Activated CD8-positive, alpha-beta memory T cell treated with anti-CD3 and anti-CD28 coated beads for 48 hours (primary cell): ENCODE results near the gene TNS3.

Source experiments
- DNase-seq, 3 experiments: peaks; one replicate each; pipeline ENCODE4 v3.0.0-alpha.2; 2020; ENCODE audit warnings: low read depth in 2 of 3, low spot score in 2 of 3

TNS3 gene

GRCh38 chr7:47489624-47490023 is 92.3 kb downstream of the TNS3 start:
- no peak for DNase-seq

GRCh38 chr7:47488969-47489342 is 93.0 kb downstream of the TNS3 start:
- DNase-seq, result no peak

DNA sequence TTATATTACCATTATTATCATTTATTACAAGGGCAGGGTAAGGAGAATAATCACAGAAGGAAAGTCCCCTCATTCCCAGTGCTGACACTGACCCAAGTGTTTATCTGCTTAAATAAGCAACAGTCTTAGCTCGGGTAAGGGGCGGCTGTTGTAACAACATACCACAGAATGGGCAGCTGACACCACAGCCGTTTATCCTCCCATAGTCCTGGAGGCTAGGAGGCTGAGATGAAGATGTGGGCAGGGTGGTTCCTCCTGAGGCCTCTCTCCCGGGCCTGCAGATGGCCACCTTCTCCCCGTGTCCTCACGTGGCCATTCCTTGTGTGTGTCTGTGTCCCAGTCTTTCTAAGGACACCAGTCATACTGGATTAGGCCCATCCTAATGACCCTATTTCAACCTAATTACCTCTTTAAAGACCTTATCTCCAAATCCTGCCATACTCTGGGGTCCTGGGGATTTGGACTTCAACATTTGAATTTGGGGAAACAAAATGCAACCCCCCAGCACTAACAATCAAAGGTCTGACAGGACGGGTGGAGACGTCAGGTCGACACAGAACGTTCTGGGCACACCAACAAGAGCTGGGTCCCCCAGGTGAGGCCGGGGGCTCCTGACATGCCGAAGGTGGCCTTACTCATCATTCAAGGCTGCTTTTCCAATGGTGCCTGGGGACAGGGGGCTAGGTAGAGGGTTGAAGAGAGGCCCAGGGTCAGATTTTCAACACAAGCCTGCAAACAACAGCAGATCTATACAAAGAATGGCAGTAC is 93.5 kb downstream of the TNS3 start:
- no peak for DNase-seq

DNA sequence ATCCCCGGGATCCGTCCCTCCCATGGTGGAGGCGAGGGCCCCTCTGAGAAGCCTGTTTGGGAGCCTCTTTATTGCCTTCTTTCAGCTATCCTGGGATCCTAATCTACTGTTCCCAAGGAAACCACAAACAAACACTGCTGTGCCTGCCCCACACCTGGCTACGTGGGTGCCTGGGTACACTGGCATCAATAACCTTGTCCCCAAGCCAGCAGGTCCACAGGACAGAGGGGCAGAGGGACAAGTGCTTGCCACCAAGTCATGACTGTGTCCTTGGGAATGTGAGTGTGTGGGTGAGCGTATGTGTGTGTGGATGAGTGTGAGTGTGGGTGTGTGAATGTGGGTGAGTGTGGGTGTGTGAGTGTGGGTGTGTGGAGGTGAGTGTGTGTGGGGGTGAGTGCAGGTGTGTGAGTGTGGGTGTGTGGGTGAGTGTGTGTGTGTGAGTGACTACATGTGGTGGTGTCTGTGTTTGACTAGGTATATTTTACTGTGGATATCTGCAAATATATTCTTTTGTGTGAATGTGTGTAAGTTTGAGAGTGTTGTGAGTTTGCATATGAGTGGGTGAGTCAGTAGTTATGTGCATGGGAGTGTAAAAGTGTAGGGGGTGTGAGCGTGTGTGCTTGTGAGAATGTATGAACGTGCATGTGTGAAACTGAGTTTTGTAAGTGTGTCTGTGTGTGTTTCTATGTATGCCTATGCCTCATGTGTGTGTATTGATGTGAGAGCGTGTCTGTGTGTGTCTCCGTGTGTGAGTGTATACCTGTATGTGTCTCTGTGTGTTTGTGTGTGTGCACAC is 96.1 kb downstream of the TNS3 start:
- no peak for DNase-seq

DNA sequence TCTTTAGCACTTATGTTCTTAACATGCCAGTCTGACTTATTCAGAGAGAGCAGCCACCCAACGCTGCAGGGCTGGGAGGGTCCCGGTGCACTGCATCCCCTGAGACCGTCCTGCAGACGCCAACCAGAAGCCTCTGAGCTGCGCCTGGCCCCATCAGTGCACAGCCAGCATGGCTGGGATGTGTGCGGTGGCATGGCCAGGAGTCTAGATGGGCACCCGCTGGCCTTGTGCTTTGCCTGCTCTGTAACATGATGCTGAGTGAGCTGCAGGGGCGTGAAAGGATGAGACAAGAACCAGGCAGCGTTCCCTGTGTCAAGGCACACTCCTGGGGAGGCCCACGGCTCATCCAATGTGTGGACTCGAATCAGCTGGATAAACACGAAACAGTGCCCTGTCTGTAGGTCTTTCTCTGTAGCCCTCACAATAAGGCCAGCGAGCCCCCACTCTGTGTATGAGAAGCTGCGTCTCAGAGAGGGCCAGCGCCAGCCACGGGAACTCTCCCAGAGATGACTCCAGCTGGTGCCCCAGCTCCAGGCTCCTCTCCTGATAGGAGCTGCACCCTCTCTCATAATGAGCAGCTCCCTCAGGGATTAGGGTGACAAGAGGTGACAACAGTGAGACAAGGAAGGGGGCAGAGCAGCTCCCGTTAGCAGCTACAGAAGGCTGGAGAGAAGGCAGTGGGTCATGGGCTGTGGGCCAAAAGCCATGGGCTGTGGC is 96.8 kb downstream of the TNS3 start:
- no peak for DNase-seq

DNA sequence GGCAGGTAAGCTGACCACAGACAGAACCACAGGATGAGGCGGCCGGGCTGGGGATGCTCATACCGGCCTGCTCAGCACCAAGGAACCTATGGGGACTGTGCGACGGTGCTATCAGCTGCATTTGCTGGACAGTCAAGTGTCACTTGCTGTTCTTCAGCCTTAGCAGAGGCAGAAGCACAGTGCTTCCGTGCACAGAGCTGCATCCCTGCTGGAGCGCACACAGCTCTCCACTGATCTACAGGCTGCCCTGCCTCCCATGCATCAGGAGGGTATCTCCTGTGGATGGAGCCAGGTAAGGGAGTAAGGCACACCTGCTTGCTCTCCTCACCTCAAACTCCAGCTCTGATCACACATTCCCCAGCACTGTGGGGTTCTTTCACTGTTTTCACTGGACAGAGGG is 97.5 kb downstream of the TNS3 start:
- no peak for DNase-seq

DNA sequence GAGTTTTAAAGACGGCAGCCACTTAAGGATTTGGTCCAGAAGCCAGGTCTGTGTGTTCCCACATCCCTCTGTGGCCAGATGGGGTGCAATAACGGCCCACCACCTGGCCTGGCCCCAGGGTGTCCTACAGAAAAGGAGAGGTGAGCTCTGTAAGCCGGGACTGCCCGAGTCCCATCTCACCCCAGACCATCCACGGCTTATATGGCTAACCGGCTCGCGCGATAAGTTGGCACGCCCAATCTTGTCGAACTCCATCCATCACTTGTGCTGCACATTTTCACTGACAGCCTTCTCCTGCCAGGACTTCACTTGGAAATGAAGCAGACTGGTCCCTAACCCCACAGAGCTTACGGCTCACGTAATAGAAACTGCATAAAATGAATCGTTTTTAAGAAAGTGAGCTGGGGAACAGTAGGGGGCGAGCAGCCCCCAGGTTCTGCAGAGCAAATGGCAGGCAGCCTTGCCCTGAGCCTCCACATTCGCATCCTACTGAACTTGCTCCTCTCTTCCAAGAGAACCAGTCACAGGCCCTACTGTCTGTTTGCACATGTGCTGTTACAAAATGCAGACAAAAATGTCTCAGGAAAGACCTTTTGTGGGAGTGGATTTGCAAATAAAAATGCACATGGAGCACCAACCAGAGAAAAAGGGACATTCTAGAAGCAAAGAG is 98.2 kb downstream of the TNS3 start:
- DNase-seq, result no peak

DNA sequence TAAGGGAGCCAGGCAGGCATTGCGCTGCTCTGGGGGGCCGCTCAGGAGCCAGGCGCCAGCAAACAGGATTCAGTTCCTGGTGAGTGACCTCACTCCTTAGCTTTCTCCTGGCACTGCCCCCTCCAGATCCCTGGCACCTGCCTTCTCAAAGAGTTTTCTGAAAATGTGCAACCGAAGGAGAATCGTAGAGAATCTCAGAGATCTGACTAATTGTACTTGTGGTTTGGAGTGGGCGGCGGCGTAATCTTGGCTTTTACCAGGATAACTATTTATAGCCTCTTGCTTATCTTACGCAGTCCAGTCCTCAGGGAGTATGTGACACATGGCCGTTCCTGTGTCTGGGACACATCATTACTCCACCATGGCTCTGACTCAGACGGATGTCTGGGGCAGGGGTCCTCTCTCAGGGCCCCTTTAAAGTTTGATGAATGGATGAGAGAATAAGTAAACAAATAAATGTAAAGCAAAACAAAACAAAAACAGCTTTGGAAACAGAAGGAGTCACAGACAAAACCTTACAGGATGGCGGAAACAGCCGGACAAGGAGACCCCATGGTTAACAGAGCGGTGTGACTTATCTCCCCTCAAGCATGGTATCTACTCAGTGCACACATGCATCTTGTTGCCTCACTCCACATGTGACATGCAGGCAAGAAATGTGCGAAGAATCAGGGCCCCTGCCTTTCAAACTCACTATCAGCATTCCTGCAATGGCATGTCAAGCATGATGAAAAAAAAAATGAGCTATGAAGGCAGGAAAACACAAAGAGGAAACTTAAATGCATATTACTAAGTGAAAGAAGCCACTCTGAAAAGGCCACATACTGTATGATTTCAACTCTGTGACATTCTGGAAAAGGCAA is 99.7 kb downstream of the TNS3 start:
- DNase-seq, result no peak

DNA sequence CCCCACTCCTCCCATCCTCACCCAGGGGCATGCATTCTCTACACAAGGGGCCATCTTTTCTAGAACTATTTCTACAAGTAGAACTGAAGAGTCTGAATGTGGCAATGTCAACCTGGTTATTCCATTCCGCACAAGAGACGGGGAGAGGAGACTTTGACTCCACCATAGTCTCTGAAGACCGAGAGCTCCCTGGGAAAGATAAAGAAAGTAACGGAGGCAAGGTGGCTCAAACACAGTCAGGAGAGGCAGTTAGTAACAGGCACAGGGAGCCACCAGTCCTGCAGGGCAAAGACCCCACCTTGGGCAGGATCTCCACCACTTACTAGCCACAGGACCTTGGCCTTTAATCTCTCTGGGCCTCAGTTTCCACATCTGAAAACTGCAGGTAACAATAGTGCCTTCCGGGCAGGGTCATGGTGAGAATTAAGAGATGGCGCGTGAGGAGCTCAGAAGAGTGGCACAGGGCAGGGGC is 100.3 kb downstream of the TNS3 start:
- DNase-seq, result no peak

DNA sequence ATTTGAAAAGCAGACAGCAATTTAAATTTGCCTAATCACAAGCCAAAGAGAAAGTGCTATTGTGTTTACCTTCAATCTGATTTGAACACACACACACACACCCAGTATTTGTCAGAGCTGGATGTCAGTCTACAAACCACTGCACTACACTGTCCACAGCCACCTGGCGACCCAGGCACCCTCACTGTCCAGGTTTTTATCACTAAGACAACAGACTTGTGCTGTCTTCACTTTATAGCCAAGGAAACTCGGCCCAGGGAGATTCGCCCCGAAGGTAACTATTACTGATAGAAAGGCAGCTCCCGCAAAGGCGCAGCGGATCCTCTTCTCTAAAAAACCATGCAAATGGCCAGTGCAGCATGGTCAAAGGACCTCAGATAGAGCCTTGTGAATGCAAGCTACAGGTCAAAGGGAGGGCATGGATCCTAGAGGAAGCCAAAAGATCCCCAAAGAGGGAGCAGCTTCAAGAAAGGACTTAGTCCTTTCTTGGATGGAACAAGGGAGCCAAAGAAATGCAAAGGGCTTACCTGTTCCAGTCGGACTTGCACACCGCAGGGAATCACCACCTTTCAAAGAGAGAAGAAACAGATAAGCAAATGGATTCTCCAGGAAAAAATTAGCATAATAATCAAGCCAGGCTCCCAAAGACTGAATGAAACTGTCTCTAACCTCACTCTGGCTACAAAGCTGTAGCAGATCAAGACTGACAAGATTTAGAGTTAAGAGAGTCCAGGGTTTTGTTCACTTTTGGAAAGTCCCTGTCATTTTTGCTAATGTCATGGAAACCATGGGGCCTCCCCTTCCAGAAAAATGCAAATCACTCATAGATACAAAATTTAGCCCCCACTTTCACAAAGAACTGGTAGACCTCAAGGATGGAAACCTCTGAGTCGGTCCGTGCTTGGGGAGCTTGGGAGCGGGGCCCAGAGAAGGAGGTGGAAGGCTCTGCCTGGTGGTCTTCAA is 101.1 kb downstream of the TNS3 start:
- DNase-seq, result no peak

DNA sequence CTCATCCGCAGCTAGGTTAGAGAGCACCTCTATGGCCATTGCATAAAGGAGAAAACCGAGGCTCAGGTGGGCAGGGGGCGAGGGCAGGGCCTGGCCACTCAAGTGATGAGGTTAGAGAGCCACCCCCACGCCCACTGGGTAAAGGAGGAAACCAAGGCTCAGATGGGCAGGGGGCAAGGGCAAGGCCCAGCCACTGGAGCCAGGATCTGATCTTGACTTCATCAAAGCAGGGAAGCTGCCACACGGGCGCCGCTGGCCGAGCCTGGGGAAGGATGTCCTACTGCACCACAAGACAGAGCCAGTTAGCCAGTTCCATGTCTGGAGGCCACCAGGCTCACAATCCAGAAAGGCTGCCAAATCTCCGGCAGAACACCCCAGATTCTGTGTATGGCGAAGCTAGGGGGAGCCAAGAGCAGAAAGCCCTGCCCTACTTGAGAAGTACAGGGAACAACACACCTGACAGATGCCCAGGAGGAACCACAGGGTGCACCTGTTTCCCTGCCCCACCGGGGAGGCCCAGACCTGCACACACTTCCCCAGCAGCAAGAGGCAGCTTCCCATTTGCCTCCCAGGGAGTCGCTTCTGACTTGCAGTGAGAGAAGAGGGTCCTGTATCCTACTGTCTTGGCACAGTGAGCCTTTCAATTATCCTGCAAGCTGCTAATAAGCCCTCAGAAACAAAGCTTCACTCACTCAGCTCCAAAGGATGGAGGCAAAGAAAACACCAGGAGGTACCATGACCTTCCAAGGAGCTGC is 101.9 kb downstream of the TNS3 start:
- DNase-seq, result no peak

GRCh38 chr7:47478926-47479711 is 102.8 kb downstream of the TNS3 start:
- DNase-seq, result no peak

DNA sequence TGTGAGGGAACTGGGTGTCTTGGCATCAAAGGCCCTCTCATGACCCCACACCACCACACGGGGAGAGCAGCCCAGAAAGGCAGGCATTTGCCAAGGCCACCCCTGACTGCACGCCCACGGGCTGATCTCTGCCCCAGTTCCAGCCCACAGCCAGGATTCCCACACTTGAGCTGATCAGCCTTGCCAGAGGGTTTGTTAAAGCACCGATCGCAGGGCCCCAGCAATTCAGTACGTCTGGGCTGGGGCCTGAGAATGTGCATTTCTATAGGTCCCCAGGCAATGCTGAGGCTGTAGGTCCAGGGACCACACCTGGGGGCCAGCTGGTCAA is 103.9 kb downstream of the TNS3 start:
- no peak for DNase-seq

GRCh38 chr7:47477191-47478016 is 104.5 kb downstream of the TNS3 start:
- no peak for DNase-seq

- no peak for DNase-seq
Measured at GRCh38 chr7:47475880-47476227, 106.1 kb downstream of the TNS3 start.

DNA sequence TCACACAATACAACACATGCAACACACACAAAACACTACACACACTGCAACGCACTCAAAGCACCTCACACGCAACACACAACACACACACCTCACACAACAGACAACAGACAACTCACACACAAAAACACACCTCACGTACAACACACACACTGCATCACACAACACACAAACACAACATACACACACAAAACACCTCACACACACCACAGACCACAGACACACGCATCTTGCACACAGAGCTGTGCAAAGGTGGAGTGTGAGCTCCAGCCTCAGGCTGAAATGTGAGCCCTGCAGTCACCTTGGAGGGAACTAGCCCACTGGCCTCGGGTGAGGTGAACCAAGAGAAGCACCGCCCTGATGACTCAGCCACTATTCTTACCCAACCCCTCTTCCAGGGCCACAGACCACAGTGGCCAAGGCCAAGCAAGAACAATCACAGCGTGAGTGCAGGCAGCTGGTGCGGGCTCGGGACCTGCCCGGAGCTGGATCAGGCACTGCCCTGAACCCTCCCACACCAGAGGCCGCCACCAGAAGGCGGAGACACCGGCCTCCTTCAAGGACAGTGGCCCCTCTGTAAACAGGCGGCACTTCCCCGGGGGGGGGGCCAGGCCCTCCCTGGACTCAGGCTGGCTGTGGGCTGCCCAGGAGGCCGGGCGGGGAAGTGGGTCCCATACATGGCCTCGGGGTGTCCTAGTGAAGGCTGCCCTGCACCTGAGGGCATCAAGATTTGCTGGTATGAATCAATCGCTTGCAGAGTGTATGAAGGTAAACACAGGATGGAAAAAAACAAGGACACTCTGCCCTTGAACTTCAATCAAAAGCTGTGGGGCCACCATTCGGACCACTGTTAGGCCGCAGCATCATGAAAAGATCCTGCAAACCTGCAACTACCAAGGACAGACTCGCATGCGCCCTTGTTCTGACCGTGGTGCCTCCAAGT is 106.7 kb downstream of the TNS3 start:
- DNase-seq, result peak in 1 of 3 experiments; percentile 8
